PC-9 (cell line): Measurements from ENCODE around the gene IL23R.

Experiments
- EZH2 ChIP-seq: fragments of 200-600 bp; sonication (generic); IDR thresholded peaks from 2 replicates; pipeline ENCODE4 v1.8.0; 2017; ENCODE audit warnings: antibody characterized with exemption, low read depth
- TF ChIP-seq, protein P1 (sequence below): fragments of 200-600 bp; sonication (generic); conservative IDR thresholded peaks from 2 replicates; pipeline ENCODE4 v1.6.1; 2017; ENCODE audit warnings: mixed run types, antibody characterized with exemption, mild to moderate bottlenecking, moderate library complexity

DNA sequence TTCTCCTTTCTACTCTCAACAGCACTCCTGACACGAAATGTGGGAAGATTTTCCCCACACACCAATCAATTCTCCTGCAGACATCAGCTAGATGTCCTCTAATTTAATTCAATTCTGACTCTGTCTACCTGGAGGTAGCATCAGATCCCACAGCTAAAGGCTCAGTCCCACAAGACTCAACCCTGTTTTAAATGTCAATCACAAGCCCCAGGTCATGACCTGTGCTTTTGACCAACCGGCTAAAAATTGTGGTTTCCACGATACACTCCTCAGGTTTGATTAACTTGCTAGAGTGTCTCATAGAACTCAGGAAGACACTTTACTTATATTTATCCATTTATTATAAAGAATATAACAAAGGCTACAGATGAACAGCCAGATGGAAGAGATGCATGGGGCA lies 27.4 kb downstream of the IL23R start:
- no peak for TF ChIP-seq EZH2
- TF ChIP-seq, protein P1, sequence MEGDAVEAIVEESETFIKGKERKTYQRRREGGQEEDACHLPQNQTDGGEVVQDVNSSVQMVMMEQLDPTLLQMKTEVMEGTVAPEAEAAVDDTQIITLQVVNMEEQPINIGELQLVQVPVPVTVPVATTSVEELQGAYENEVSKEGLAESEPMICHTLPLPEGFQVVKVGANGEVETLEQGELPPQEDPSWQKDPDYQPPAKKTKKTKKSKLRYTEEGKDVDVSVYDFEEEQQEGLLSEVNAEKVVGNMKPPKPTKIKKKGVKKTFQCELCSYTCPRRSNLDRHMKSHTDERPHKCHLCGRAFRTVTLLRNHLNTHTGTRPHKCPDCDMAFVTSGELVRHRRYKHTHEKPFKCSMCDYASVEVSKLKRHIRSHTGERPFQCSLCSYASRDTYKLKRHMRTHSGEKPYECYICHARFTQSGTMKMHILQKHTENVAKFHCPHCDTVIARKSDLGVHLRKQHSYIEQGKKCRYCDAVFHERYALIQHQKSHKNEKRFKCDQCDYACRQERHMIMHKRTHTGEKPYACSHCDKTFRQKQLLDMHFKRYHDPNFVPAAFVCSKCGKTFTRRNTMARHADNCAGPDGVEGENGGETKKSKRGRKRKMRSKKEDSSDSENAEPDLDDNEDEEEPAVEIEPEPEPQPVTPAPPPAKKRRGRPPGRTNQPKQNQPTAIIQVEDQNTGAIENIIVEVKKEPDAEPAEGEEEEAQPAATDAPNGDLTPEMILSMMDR, result no peak
